Pancreas (tissue), 10 donors: ENCODE data around the gene PRSS37. TPM values are rescaled to one million over a fixed set of nuclear protein-coding genes. Genes with fewer than 3 reads are reported as not detected.

Experiments
- ATAC-seq, 4 donors: fragments of 200-7000 bp; cut with Tn5 transposase; one replicate each; pipeline versions ENCODE4 v1.8.0 to v1.9.1; 2020; ENCODE audit warnings: mild to moderate bottlenecking in 4 of 4, moderate library complexity in 4 of 4
- DNase-seq, 6 donors: peaks; one replicate each; pipeline ENCODE4 v3.0.0-alpha.2; 2020
- FAIRE-seq: peaks from 2 replicates; lab custom pipeline; 2012; peaks lifted over from hg19 to GRCh38; lab: Jason Lieb, UNC
- H3K27ac ChIP-seq, 4 donors: fragments of 200-600 bp; sonication (generic); 1 replicate in 3 of 4; 2 replicates in 1 of 4; pipeline versions ENCODE4 v1.5.0 to v1.8.0; 2020
- H3K27me3 ChIP-seq, 4 donors: fragments of 200-600 bp; one replicate each; pipeline ENCODE4 v1.8.0; 2021
- H3K36me3 ChIP-seq, 3 donors: fragments of 200-600 bp; sonication (generic) in 1 of 3; one replicate each; pipeline versions ENCODE4 v1.5.0 to v1.8.0; 2020 to 2021
- H3K4me1 ChIP-seq, 3 donors: fragments of 200-600 bp; one replicate each; pipeline ENCODE4 v1.8.0; 2021
- H3K4me3 ChIP-seq, 4 donors: fragments of 200-600 bp; sonication (generic) in 2 of 4; one replicate each; pipeline versions ENCODE4 v1.5.0 to v1.8.0; 2020 to 2021
- H3K9me3 ChIP-seq, 4 donors: fragments of 200-600 bp; one replicate each; pipeline ENCODE4 v1.8.0; 2021
- WGBS, 2 donors: extraction: QIAGEN DNeasy Blood & Tissue Kit; methylation state at CpG; one replicate each; pipeline ENCODE4 v1.1.7; 2013; 5-methylcytosine and 5-hydroxymethylcytosine counted together
- intact Hi-C, 3 donors: fragments of 100-400 bp; cut with DNase I; formaldehyde crosslinking; loops; one replicate each; pipeline versions ENCODE4 v1.11.1 to v1.14.2; 2022
- polyA plus RNA-seq, 2 donors: library from polyadenylated mRNA; stranded (reverse); fragments of 200-250 nt; gene quantifications; one replicate each; pipeline ENCODE4 v1.2.3, GENCODE V29; 2013
- total RNA-seq, 6 donors: library from RNA; stranded (reverse); fragmentation: NEBNext Ultra II Directional in 4 of 6; extraction: Animal tissue kit (Norgen Biotek cat#: 25700) in 4 of 6; gene quantifications; one replicate each; pipeline versions ENCODE4 v1.2.1 to v1.2.4, GENCODE V29; 2021 to 2023
- TF ChIP-seq, protein P1 (sequence below), 4 donors: fragments of 200-600 bp; sonication (generic) in 3 of 4; IDR thresholded peaks; one replicate each; pipeline versions ENCODE4 v1.5.0 to v1.8.0; 2021; ENCODE audit warnings: antibody characterized with exemption in 4 of 4
- donor health status: healthy with polysubstance abuse.
- donor health status: DM: no; HTN: no; CAD: no; lungs with moderate emphysema.
- donor health status: DM: no; HTN: no; CAD: no.
- donor health status: control.
- donor health status: control.
- donor health status: Bipolar disorder and iron deficiency.
- donor health status: DM: yes; HTN: yes; CAD: no.
- donor health status: DM: no; HTN: no; CAD: no.
- donor health status: DM: no; HTN: no; CAD: no.
- donor health status: DM: yes; HTN: yes; CAD: no.

PRSS37 gene
- total and polyA plus RNA-seq, 8 donors, result not detected

DNA sequence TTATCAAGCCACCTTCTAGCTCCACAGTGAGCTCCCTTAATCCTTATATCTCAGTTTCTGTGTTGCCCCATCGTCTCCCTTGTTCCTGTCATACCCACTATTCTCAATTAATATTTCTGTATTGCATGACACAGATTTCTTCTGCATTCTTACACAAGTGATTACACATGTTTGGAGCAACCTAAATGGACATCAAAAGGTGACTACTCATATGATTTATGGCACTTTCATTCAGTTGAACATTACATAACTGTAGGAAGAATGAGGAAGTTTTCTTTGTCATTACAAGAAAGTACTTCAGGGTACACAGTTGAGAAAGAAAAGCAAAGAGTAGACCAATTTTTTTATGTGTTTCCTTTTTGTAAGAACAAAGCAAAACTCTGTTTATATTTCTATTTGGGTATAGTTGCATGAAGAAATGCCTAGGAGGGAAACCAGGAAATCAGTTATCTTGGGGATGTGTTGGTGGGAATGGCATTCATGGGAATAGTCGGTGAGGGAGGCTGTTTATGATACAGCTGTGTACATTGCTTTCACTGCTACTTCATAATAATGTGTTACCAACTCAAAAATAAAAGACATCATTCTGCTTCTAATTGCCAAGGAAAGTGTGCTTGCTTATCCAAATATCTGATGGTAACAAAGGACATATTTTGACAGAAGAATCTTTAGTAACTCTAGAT is 23.6 kb upstream of the PRSS37 start:
- TF ChIP-seq, protein P1, sequence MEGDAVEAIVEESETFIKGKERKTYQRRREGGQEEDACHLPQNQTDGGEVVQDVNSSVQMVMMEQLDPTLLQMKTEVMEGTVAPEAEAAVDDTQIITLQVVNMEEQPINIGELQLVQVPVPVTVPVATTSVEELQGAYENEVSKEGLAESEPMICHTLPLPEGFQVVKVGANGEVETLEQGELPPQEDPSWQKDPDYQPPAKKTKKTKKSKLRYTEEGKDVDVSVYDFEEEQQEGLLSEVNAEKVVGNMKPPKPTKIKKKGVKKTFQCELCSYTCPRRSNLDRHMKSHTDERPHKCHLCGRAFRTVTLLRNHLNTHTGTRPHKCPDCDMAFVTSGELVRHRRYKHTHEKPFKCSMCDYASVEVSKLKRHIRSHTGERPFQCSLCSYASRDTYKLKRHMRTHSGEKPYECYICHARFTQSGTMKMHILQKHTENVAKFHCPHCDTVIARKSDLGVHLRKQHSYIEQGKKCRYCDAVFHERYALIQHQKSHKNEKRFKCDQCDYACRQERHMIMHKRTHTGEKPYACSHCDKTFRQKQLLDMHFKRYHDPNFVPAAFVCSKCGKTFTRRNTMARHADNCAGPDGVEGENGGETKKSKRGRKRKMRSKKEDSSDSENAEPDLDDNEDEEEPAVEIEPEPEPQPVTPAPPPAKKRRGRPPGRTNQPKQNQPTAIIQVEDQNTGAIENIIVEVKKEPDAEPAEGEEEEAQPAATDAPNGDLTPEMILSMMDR (IDR thresholded peaks at IDR 0.05), result no peak
- DNase-seq (no peak), FAIRE-seq (no peak), ATAC-seq (peak in 3 of 4 donors; percentile 28 to 96 (median 85))
- no peak overlapping the region for H3K4me3 ChIP-seq
- H3K9me3 ChIP-seq, result no peaks in the 10 kb centered on the region
- peaks cover 0 to 7% (median 0%) of the 10 kb centered on the region in 3 donors for H3K4me1 ChIP-seq
- 46 to 55% methylated on average over 2 of the region's 2 CpGs for WGBS, 2 donors
- intact Hi-C loops, result no loop called here
- H3K27ac ChIP-seq, result peak overlapping the region in 2 of 4 donors; percentile 15 to 76
- no peaks in the 10 kb centered on the region for H3K27me3 ChIP-seq
- no peaks in the 10 kb centered on the region for H3K36me3 ChIP-seq

DNA sequence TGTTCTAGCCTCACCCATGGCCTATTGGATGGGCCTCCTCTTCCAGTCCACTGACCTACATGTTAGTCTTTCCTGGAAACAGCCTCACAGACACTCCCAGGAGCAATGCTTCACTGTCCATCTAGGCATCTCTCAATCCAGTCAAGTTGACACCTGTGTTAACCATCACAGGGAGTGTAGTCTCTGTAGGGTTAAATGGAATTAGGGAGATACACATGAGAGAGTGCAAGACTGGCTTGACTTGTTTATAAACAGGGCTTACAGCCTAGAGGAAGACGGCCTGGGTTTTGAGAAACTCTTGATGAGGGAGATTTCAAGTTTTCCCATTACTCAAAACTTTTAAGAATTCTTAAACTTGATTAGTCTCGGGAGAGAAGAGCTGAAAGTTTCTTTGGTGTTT is 18.9 kb upstream of the PRSS37 start:
- no peak overlapping the region for H3K27ac ChIP-seq
- intact Hi-C loops, result no loop called here
- TF ChIP-seq, protein P1 (IDR thresholded peaks at IDR 0.05), result no peak
- no peak for ATAC-seq
- WGBS, 2 donors, result 73 to 78% methylated on average over 2 of the region's 2 CpGs
- DNase-seq, result no peak
- no peak overlapping the region for H3K4me3 ChIP-seq
- no peak for FAIRE-seq
- H3K4me1 ChIP-seq, result peaks cover 0 to 4% (median 0%) of the 10 kb centered on the region in 3 donors
- no peaks in the 10 kb centered on the region for H3K9me3 ChIP-seq
- H3K36me3 ChIP-seq, result no peaks in the 10 kb centered on the region
- no peaks in the 10 kb centered on the region for H3K27me3 ChIP-seq

DNA sequence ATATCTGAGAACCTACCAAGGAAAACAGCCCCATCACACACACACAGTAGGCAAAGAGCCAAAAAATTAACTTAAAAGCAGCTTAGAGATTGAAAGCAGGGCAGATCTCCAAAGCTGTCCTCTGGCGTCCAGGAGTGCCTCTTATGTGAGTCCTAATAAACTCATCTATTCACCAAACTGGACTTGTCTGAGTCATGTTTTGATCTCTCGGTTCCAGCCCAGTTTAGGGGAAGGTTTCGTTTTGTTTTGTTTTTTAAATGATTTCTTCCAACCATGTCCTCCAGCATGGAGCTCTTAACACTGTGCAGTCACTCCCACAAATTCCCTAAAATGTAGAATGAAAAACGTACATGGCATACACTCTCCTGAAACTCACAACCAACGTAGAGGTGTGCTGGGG is 6.7 kb upstream of the PRSS37 start:
- intact Hi-C loops, result no loop called here
- DNase-seq, result no peak
- 71 to 74% methylated on average over 5 of the region's 5 CpGs for WGBS, 2 donors
- Histone ChIP-seq H3K4me1 (peaks cover 4 to 22% (median 11%) of the 10 kb centered on the region in 3 donors), H3K27me3 (no peaks in the 10 kb centered on the region), H3K36me3 (no peaks in the 10 kb centered on the region), H3K27ac (no peak overlapping the region), H3K4me3 (no peak overlapping the region), H3K9me3 (no peaks in the 10 kb centered on the region)
- TF ChIP-seq, protein P1 (IDR thresholded peaks at IDR 0.05), result no peak
- FAIRE-seq, result no peak
- no peak for ATAC-seq

DNA sequence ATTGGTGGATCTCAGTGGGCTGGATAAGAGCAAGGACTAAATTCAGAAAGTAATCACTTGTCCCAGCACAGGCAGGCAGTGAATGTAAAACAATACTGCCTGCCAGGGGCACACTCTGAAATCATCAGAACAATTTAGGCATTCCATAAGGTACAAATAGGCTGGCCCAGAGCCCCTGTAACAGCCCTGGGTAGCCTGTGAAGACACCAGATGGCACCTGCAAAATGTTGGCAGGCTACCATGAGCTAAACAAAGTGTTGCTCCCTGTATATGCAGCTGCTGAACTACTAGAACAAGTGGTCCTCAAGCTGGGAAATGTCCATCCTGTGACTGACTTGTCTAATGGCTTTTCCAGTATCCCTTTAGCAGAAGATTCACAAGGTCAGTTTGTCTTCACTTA is 3.0 kb upstream of the PRSS37 start:
- peak in 5 of 6 donors; percentile 45 to 81 (median 65) for DNase-seq
- H3K9me3 ChIP-seq, result no peaks in the 10 kb centered on the region
- no peak for FAIRE-seq
- no peaks in the 10 kb centered on the region for H3K36me3 ChIP-seq
- peak overlapping the region in 3 of 4 donors; percentile 28 to 79 (median 46) for H3K27ac ChIP-seq
- intact Hi-C loops, result no loop called here
- H3K4me1 ChIP-seq, result peaks cover 18 to 38% (median 25%) of the 10 kb centered on the region in 3 donors
- peak; percentile 76 to 83 (median 80) for ATAC-seq
- no peak overlapping the region for H3K4me3 ChIP-seq
- H3K27me3 ChIP-seq, result no peaks in the 10 kb centered on the region
- TF ChIP-seq, protein P1 (IDR thresholded peaks at IDR 0.05), result no peak

DNA sequence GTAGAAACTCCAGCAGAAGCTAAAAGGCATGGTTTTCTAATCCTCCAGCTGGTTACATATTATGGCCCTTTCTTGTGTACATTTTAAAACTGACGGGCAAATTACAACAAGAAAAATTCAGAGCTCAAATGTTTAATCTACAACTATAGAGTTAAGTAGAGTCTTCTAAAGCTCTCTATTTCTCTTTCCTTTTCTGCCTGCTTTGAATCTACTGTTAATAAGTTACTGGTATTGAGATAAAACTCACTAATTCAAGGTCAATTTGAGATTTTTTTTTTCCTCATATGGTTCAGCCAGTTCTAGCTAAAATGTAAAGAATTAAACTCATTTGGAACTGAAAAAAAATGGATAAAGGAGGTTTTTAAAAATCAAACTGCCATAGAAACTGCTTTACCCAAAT is 1.6 kb upstream of the PRSS37 start:
- Histone ChIP-seq H3K27ac (peak overlapping the region in 2 of 4 donors; percentile 46 to 79), H3K27me3 (no peaks in the 10 kb centered on the region), H3K4me3 (no peak overlapping the region), H3K36me3 (no peaks in the 10 kb centered on the region), H3K9me3 (no peaks in the 10 kb centered on the region), H3K4me1 (peaks cover 18 to 38% (median 25%) of the 10 kb centered on the region in 3 donors)
- FAIRE-seq, result no peak
- TF ChIP-seq, protein P1 (IDR thresholded peaks at IDR 0.05), result no peak
- peak; percentile 71 to 83 (median 76) for ATAC-seq
- intact Hi-C loops, result no loop called here
- no peak for DNase-seq
- 9 to 15% methylated on average over 1 of the region's 1 CpG for WGBS, 2 donors
